Endothelial cell of umbilical vein (primary cell): ENCODE measurements around the gene HDAC4. TPM values are rescaled to one million over a fixed set of nuclear protein-coding genes. Genes with fewer than 3 reads are reported as not detected.
A peak's percentile ranks its signal among the peaks of the same experiment; 100 is the strongest.

Source experiments
- BruUV-seq: library from RNA; stranded (reverse); fragments of 400-500 nt; replicated peaks from 2 replicates; lab custom pipeline; 2021; lab: Mats Ljungman, UMichigan
- CTCF ChIA-PET: fragments of 300-600, 350-600 bp; sonication (Branson Sonifier 250); formaldehyde crosslinking; loops from one replicate; lab custom pipeline; 2021; ENCODE audit warnings: antibody characterized with exemption, inconsistent platforms; lab: Charles Lee
- POLR2A ChIA-PET: fragments of 300-600, 350-600 bp; sonication (Branson Sonifier 250); formaldehyde crosslinking; loops from one replicate; lab custom pipeline; 2021; ENCODE audit warnings: antibody characterized with exemption, inconsistent platforms; lab: Charles Lee
- DNase-seq: peaks from one replicate; pipeline ENCODE4 v3.0.0-alpha.2; 2011; ENCODE audit warnings: low read depth, low spot score
- FAIRE-seq: peaks from 2 replicates; lab custom pipeline; 2011; peaks lifted over from hg19 to GRCh38; lab: Jason Lieb, UNC
- H2AFZ ChIP-seq: 2 replicates; pipeline ENCODE4 v1.6.0; 2012; ENCODE audit warnings: low read depth, low read length, control low read depth, inconsistent platforms
- H3K27ac ChIP-seq: 2 replicates; pipeline ENCODE4 v1.5.1; 2011; ENCODE audit warnings: low read depth, mild to moderate bottlenecking, control low read depth, low read length, moderate library complexity; ENCODE audit not compliant: insufficient read depth
- H3K27me3 ChIP-seq, 2 experiments: 2 replicates each; pipeline versions ENCODE4 v1.6.0 to v1.6.1; 2011; ENCODE audit warnings: low read length in 2 of 2, mixed read lengths in 1 of 2; ENCODE audit not compliant: control insufficient read depth in 2 of 2, insufficient read depth in 2 of 2
- H3K36me3 ChIP-seq, 2 experiments: 2 replicates in 1 of 2; 3 replicates in 1 of 2; pipeline ENCODE4 v1.5.1; 2011; ENCODE audit warnings: low read length in 2 of 2, mild to moderate bottlenecking in 1 of 2, moderate library complexity in 1 of 2; ENCODE audit not compliant: control insufficient read depth in 2 of 2, insufficient read depth in 2 of 2; ENCODE audit errors: extremely low read depth in 1 of 2
- H3K4me1 ChIP-seq: 3 replicates; pipeline ENCODE4 v1.5.1; 2011; ENCODE audit warnings: mild to moderate bottlenecking, low read length; ENCODE audit not compliant: control insufficient read depth, insufficient read depth; ENCODE audit errors: extremely low read depth
- H3K4me2 ChIP-seq: 2 replicates; pipeline ENCODE4 v1.6.1; 2011; ENCODE audit warnings: low read length, control low read depth, mixed read lengths; ENCODE audit not compliant: insufficient read depth
- H3K4me3 ChIP-seq, 3 experiments: fragments of 200-600 bp in 1 of 3; sonication (generic), shearing (Covaris generic) in 1 of 3; replicated peaks in 1 of 3; 2 replicates each; pipeline ENCODE4 v1.5.1; 2011 to 2016; ENCODE audit warnings: control low read depth in 3 of 3, low read length in 3 of 3, mild to moderate bottlenecking in 2 of 3, inconsistent platforms in 1 of 3, low read depth in 1 of 3, moderate library complexity in 1 of 3; ENCODE audit not compliant: insufficient read depth in 1 of 3
- H3K79me2 ChIP-seq: 2 replicates; pipeline ENCODE4 v1.6.0; 2012; ENCODE audit warnings: low read length, inconsistent platforms; ENCODE audit not compliant: control insufficient read depth, insufficient read depth
- H3K9ac ChIP-seq: replicated peaks from 2 replicates; pipeline ENCODE3; 2011; ENCODE audit warnings: low read length, control low read depth; ENCODE audit not compliant: insufficient read depth; ENCODE audit errors: extremely low read depth
- H3K9me1 ChIP-seq: replicated peaks from 3 replicates; pipeline ENCODE4 v1.6.0; 2011; ENCODE audit warnings: mild to moderate bottlenecking, low read length; ENCODE audit not compliant: control insufficient read depth, insufficient read depth; ENCODE audit errors: extremely low read depth
- H3K9me3 ChIP-seq: replicated peaks from 2 replicates; pipeline ENCODE4 v1.5.1; 2012; ENCODE audit warnings: low read length, inconsistent platforms; ENCODE audit not compliant: control insufficient read depth, insufficient read depth
- H4K20me1 ChIP-seq: replicated peaks from 2 replicates; pipeline ENCODE3; 2011; ENCODE audit warnings: mild to moderate bottlenecking, low read length; ENCODE audit not compliant: control insufficient read depth, insufficient read depth; ENCODE audit errors: extremely low read depth
- CTCF ChIP-seq, 2 donors: IDR thresholded peaks; 1 replicate in 1 of 2; 2 replicates in 1 of 2; pipeline ENCODE4 v1.5.1; 2011; ENCODE audit warnings: low read length in 2 of 2, mild to moderate bottlenecking in 2 of 2, moderate library complexity in 2 of 2, control low read depth in 1 of 2, inconsistent platforms in 1 of 2, low read depth in 1 of 2; ENCODE audit not compliant: insufficient read depth in 1 of 2; ENCODE audit errors: extremely low read depth in 1 of 2
- EZH2 ChIP-seq: IDR thresholded peaks from 2 replicates; pipeline ENCODE4 v1.6.1; 2012; ENCODE audit warnings: borderline replicate concordance, low read depth, mild to moderate bottlenecking, moderate library complexity, low read length, inconsistent platforms; ENCODE audit not compliant: severe bottlenecking
- FOS ChIP-seq: IDR thresholded peaks from 2 replicates; pipeline ENCODE4 v1.6.1; 2011; ENCODE audit warnings: mild to moderate bottlenecking, low read length, moderate library complexity, borderline replicate concordance; ENCODE audit not compliant: insufficient read depth
- GATA2 ChIP-seq: IDR thresholded peaks from 2 replicates; pipeline ENCODE4 v1.7.0; 2011; ENCODE audit warnings: low read depth, mild to moderate bottlenecking, moderate library complexity, mixed read lengths, low read length; ENCODE audit not compliant: insufficient read length, insufficient read depth
- JUN ChIP-seq: IDR thresholded peaks from 2 replicates; pipeline ENCODE4 v1.6.1; 2011; ENCODE audit warnings: borderline replicate concordance, low read depth; ENCODE audit not compliant: insufficient read length, insufficient read depth
- MAX ChIP-seq: IDR thresholded peaks from 2 replicates; pipeline ENCODE4 v1.6.1; 2011; ENCODE audit not compliant: insufficient read depth, insufficient read length
- MYC ChIP-seq: IDR thresholded peaks from one replicate; pipeline ENCODE4 v1.6.1; 2011; ENCODE audit warnings: mild to moderate bottlenecking, low read depth, low read length
- POLR2A ChIP-seq: IDR thresholded peaks from 2 replicates; pipeline ENCODE4 v1.6.1; 2012; ENCODE audit warnings: low read depth, mild to moderate bottlenecking, control low read depth, low read length
- POLR2AphosphoS5 ChIP-seq: IDR thresholded peaks from 2 replicates; pipeline ENCODE4 v1.6.1; 2012; ENCODE audit warnings: low read depth, mild to moderate bottlenecking, control low read depth, low read length, moderate library complexity; ENCODE audit not compliant: insufficient read depth
- dilution Hi-C: fragments of 300-500 bp; cut with MboI; formaldehyde crosslinking; loops from one replicate; pipeline ENCODE4 v1.15.0; 2019; ENCODE audit warnings: low sequenced_read_pairs; ENCODE audit not compliant: extremely low pct_ligation_motif_present
- intact Hi-C: fragments of 100-400 bp; cut with micrococcal nuclease; formaldehyde crosslinking; loops from one replicate; pipeline ENCODE4 v1.10.0; 2022
- polyA plus RNA-seq, 4 experiments: library from polyadenylated mRNA; depleted of rRNA in 3 of 4; stranded (reverse) in 3 of 4; unstranded in 1 of 4; fragments of >200 nt; gene quantifications; 2 replicates each; pipeline versions ENCODE4 v1.2.1 to v1.2.3, GENCODE V29; 2011 to 2012; ENCODE audit warnings: missing spikeins in 1 of 4
- total RNA-seq: library from RNA; stranded (reverse); gene quantifications from 2 replicates; pipeline ENCODE4 v1.2.3, GENCODE V29; 2021

Gene HDAC4
- total and polyA plus RNA-seq, 2 donors (not counting 3 experiments of a cell fraction or from before 2014, with no cell fraction given): 13.4 to 33.0 TPM

DNA sequence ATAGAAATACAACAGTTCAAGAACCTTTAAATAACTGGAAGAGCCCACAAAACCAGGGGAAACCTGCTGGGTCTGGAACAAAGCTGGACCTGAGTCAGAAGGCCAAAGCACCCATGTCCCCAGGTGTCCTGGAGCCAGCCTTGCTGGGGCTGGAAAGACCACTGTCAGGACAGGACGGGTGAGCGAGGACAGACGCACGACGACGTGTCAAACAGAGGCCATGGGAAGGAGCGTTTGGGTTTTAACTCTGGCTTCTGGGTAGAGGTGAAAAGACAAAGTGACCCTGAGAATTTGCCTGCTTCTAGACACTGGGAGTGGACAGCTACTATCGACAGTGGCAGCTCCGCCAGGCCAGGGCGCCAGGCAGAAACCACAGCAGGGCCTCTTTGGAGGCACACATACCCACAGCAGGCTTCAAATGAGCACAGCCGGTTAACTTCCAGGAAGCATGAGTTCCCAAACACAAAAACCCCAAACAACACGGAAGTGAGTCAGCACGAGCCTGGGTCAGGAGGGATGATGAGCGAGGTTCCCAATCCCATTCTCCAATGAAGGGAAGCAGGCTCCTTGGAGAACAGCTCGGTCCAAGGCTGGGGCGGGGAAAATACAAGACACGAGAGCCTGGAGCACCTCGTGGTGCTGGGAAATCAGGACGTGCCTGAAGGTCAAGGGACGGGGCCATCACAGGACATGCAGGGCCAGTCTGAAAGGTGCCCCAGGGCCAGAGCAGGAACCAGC is 344.9 kb downstream of the HDAC4 start:
- peak; percentile 47 for FAIRE-seq
- POLR2A ChIA-PET: no interaction called here
- no peak overlapping the region for H3K4me2 ChIP-seq
- H4K20me1 ChIP-seq: no peaks in the 10 kb centered on the region
- peaks cover 0 to 3% of the 10 kb centered on the region in 2 experiments for H3K36me3 ChIP-seq
- no peak overlapping the region for H3K27ac ChIP-seq
- CTCF ChIA-PET: no interaction called here
- intact Hi-C loops: no loop called here
- dilution Hi-C loops: no loop called here
- H3K9ac ChIP-seq: no peak overlapping the region
- peak; percentile 5 for DNase-seq
- no peaks in the 10 kb centered on the region for H3K27me3 ChIP-seq
- H3K9me3 ChIP-seq: no peaks in the 10 kb centered on the region
- no peak overlapping the region for H3K4me3 ChIP-seq
- no peaks in the 10 kb centered on the region for H3K9me1 ChIP-seq
- TF ChIP-seq JUN: no peak
- TF ChIP-seq CTCF (IDR thresholded peaks at IDR 0.05; ENCODE audit: extremely low read depth in 1 of 2, insufficient read depth in 1 of 2, low read depth in 1 of 2, low read length in 2 of 2): no peak
- TF ChIP-seq POLR2AphosphoS5: no peak
- TF ChIP-seq POLR2A: no peak
- TF ChIP-seq GATA2: no peak
- no peak for TF ChIP-seq MAX
- no peak for TF ChIP-seq FOS
- TF ChIP-seq EZH2: no peak
- no peak for TF ChIP-seq MYC
- H2AFZ ChIP-seq: no peak overlapping the region
- H3K4me1 ChIP-seq: peaks cover 5% of the 10 kb centered on the region
- BruUV-seq: no TSS peak
- H3K79me2 ChIP-seq: no peaks in the 10 kb centered on the region
